ENCODE results near the gene PRRC2A.

The PRRC2A gene

DNA sequence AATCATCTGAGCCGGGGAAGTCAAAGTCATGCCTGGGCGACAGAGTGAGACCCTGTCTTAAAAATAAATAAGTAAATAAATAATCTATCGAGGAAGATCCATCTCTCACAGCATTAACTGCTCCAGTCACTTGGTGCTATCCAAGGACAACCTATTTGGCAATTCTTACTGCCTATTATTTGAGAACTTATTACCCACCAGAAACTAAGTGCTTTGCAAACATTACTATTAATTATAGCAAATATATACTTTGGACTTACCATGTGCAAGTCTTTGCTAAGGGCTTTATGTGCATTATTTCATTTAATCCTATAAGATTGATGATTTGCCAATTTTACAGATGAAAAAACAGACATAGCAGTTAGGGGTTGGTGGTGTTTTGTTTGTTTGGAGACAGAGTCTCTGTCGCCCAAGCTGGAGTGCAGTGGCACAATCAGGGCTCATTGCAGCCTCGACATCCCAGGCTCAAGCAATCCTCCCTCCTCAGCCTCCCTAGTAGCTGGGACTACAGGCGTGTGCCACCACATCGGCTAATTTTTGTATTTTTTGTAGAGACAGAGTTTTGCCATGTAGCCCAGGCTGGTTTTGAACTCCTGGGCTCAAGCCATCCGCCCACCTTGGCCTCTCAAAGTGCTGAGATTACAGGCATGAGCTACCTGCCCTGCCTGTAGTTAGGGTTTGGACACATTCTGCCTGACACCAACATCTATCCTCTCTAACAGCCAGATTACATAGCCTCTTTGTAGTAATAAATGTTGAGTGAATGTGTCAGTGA lies 34.2 kb downstream of the PRRC2A start:
- no peak for DNase-seq

DNA sequence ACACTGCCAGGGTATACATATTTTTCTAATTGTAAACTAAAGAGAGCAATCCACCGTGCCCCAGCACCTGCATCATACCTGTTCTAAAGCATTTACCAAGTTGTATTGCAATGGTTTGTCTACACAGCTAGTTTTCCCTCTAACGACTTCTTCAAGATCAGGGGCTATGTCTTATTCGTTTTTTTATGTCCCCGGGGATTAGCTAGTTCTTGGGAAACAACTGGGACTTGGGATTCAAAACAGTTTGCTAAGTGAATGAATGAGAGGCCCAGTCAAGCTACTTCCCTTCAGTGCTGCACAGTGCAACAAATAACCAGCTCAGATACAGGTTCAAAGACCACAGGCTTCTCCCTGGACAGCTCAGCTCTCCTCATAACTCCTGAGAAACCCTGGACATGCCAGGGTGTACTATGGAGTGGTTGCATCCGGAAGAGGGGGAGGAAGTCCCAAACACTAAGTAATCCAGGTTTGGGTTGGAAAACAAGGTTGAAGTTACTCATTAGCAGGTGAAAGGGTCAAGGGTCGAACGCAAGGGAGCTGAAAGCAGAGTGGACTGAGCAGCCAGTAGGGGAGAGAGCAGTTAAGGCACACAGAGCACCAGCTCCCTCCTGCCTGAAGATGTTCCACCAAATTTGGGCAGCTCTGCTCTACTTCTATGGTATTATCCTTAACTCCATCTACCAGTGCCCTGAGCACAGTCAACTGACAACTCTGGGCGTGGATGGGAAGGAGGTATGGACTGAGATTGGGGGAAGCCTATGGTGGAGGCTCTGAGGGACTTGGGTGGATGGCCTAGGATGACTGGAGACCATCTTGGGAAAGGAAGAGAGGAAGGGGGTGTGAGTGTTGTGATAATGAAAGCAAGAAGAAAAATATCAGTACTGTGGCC lies 35.1 kb downstream of the PRRC2A start, which contains the start of gene APOM:
TSS of gene APOM (plus strand) at position 546 of the 889 bp plus-strand sequence. CDS start at position 619, 73 bp downstream.
- no peak for DNase-seq

DNA sequence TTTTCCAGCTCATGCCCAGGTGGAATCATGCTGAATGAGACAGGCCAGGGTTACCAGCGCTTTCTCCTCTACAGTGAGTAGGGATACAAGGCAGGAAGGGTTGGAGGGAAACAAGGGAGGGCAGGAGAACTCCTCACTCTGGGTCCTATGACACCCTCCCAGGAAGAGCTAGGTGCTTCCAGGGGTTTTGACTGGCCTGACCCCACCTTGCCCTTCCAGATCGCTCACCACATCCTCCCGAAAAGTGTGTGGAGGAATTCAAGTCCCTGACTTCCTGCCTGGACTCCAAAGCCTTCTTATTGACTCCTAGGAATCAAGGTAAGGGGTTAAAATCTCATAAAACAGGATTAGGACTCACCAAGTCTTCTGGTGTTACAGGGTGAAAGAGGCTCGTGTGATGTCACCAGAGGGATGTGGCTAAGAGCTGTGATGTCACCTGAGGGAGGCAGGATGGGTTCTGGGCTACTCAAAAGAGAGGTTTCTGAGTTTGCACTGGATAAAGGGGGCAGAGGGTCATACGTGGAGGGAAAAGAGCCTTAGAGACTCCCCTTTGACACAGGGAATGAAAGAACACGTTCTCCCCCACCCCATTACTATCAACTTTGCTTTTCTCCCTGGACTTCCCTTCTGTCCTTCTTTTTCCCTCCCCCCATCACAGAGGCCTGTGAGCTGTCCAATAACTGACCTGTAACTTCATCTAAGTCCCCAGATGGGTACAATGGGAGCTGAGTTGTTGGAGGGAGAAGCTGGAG lies 37.1 kb downstream of the PRRC2A start:
- peak; percentile 29 for DNase-seq

DNA sequence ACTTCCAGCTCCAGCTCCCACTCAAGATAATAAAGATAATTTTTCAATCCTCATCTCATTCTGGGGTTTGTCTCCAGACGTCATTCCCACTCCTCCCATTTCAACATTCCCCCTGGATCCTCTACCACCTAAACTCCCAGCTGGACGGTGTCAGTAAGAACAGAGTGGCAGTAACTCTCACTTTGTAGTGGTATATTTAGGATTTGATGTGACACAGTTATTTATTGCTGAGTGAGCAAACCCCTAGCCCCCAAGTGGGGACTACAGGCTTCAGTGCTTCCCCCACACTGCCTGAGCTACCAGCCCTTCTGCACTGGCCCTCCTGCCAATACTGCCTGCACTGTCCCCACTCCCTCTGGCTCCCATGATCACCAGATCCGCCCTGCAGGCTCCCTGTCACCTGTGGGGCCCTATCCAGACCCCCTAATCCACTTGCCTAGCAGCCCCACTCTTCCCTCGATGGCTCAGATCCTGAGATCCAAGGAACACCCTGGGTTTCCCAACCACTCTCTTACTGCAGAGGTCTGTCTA lies 37.7 kb downstream of the PRRC2A start:
- no peak for DNase-seq

DNA sequence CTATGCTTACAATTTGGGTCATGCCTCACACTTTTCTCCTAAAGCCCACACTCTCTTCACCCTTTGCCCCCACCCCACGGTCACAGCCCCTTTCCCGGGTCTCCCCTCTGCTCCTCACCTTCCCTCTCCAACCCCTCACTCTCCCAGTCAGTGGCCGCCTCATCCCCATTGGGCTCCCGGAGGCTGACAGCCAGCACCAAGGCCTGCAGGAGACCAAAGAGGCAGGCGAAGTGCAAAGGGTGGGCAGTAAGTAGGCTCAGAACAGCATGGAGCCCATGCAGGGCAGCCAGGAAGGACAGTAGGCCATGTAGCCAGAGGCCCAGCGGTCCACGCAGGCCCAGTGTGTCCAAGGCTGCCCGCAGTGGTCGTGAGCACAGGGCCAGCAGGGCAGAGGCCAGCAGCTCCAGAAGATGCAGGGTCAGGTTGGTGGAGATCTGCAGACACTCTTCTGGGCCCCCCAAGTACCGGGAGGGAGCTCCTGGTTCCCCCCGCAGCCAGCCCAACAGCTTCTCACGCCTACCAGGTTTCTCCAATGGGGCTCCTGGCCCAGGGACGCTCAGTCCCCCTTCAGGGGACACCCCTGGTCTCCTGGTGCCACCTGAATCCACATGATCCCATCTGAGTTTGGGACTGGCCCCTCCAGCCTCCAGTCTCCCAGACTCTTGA lies 38.6 kb downstream of the PRRC2A start:
- no peak for DNase-seq

DNA sequence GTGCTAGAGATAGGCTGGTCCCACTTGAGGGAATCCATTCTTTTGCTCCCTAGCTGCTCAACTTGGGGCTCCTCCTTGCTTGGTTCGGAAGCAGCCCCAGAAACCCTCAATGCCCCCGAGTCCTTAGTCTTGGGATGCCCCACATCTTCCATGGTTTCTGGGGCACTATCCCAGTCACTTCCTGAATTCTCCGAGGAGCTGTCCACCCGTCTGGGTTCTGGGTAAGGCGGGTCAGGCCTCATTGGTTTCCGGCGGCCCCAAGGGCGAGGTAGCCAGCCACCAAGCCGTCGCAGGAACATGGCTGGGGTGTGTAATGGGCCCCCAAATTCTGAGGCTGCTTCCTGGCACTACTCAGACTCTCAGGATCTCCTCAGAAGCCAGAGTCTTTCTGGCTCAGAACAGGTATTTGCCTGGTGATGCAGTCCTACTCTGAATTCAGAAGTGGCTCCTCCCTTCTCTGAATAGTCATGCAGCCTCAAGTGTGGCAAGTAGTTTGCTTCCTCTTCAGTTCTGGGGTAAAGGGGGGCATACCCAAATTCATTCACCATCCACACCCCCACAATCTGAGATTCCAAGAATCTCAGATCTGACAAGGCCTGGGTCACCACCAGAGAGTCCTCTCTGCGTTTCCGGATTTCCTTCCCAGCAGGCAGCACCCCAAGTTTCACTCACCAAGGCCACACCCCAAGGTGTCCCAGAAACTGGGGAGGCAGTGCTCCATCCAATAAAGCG lies 39.3 kb downstream of the PRRC2A start:
- peak; percentile 57 for DNase-seq

DNA sequence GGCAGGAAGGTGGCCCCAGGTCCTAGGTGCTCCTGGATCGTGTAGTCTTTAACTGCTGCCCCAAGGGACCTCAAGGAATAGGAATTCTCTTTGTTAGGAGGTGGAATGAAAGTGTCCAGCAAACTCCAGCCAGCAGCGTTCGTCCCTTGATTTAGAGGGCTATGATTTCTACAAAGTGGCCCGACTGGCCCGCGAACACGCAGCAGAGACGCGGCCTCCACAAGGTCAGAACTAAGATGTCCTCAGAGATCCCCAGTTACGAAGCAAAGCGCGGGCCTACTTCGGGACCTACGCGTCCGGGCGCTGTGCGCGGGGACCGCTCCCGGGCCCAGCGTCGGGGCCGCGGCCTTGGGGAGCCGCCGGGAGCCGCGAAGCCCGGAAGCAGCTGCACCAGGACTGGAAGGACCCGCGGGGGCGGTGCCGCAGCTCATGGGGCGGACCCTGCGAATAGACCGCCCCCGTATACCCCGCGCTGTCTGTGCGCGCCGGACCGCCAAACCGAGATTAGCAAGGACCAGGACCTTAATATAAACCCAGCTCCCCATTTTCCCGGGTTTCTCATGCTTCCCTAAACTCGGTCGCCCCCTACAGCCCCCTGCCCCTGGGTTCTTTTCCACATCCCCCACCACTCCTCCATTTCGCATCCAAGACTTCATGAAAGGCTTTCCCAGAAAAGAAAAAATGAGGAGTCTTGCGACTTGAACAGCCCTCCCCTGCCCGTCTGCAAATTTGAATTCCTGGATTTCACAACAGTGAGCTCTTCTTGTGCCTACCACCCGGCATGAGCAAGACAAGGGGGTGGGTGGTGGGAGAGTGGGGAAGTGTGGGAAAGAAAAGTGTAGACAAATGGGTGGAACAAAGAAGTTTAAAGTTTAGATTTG lies 40.1 kb downstream of the PRRC2A start, which contains the start of gene C6orf47:
TSS of gene C6orf47 (minus strand) at position 398 of the 881 bp plus-strand sequence. CDS start 831 bp downstream, outside the sequence.
- DNase-seq: peak; percentile 71

DNA sequence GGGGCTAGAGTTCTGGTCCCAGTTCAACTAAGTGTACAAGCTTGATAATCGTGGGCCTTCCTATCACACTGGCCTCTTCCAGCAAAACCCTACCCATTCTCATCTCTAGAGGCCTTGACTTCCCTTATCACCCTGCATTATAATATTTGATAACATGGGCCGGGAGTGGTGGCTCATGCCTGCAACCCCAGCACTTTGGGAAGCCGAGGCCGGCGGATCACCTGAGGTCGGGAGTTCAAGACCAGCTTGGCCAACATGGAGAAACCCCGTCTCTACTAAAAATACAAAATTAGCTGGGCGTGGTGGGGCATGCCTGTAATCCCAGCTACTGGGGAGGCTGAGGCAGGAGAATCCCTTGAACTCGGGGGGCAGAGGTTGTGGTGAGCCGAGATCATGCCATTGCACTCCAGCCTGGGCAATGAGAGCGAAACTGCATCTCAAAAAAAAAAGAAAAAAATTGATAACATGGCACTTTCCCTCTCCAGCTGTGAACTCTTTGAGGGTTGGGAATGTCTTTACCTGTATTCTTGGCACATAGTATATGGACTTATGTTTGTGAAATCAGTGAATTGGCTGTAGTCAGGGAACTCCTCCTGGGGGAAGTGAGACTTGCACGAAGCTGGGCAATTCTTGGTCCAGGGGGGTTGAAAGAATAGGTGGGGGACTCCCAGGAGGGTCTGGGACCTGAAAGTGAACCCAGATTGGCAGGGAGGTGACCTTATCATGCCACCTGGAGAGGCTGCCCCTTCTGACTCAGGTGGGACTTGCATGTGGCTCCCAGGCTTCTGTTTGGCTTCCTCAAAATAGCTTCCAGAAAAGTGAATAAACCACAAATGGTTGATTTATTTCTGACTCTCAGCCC lies 41.0 kb downstream of the PRRC2A start:
- DNase-seq: no peak

DNA sequence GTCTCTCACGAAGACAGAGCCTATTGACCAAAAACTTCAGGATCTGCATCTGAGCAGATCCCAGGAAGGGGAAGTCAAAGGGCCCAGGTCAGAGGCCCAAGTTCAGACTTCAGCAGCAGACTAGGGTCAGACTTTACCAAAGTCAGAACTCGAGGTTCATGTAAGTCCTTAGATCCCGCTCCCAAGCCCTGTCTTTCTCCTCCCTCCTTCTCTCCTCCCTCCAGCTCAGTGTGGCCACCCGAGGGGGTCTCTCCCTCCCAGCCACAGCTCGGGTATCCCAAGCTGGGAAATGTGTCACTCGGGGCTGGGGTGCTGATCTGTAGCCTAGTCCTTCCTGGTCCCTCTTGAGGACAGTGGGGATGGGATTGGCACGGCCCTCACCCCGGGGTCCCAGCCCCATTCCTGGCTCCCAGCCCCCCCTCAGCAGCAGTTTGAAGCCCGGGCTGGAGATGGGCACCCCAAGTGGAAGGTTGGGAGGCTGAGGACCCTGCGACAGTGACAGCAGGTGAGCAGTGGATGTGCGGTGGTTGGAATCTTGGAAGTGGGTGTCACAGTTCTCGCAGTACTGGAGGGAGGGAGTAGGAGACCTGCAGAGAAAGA lies 41.7 kb downstream of the PRRC2A start:
- DNase-seq: no peak

DNA sequence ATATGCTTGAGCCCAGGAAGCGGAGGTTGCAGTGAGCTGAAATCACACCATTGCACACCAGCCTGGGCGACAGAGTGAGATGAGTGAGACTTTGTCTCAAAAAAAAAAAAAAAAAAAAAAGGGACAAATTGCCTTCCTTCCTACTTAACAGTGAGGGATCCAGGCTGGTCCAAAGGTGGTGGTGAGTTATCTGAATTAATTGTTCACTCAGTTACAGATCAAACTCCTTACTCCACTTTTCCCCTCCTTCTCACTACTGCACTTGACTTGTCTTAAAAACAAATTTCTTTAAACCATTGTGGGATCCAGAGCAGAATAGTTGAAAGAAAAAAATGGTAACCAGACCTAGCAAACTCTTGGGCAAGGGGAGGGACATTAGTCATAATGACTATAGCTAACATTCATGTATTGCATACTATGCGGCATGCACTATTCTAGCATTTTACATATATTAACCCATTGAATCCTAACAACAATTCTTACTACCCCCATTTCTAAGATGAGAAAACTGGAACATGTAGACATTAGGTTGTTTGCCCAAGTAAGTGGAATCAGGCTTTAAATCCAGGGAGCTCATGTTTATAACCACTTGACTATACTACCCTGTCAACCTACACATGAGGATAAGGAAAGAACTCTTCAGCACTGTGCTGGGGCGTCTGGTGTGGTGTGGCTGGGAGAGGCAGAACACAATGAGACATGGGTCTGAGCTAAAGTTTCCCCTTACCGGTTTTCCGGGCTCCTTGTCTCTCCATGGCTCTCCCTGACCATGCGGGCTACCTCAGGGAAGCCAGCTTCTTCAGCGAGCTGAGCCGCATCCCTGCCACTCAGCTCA lies 42.8 kb downstream of the PRRC2A start:
- no peak for DNase-seq

DNA sequence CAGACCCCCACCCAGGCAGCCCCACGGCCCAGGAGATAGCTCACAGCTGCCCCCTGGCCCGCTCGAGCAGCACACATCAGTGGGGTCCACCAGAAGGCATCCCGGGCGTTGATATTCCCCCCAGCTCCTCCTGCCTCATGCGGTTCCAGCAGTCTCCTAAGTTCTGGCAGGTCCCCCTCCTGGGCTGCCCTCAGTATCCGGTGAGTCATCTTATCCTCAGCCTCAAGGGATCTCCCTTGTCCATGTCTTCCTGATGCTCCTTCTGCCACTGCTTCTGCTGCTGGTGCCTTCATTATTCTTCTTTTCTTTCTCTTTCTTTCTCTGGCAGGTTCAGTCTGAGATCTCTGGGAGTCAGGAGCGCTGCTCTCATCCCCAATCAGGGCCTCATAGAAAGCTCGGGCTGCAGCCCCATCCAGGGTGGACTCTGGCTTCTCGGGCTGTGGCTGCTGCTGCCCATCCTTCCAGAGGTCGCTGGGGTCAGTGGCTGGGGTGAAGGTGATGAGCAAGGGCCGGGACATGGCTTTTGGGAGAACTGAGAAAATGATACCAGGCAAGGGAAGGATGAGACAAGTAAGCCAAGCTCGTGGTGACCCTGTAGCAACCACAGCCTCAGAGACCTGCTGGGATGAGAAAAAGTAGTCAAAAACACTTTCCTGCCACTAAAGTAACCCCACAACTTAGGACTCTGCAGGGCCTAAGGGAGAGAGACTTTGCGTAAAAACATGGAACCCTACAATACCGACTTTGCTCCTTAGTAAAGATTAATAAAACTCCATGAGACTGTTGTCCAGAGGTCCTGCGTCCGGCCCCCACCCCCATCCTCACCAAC lies 43.7 kb downstream of the PRRC2A start:
- DNase-seq: no peak

DNA sequence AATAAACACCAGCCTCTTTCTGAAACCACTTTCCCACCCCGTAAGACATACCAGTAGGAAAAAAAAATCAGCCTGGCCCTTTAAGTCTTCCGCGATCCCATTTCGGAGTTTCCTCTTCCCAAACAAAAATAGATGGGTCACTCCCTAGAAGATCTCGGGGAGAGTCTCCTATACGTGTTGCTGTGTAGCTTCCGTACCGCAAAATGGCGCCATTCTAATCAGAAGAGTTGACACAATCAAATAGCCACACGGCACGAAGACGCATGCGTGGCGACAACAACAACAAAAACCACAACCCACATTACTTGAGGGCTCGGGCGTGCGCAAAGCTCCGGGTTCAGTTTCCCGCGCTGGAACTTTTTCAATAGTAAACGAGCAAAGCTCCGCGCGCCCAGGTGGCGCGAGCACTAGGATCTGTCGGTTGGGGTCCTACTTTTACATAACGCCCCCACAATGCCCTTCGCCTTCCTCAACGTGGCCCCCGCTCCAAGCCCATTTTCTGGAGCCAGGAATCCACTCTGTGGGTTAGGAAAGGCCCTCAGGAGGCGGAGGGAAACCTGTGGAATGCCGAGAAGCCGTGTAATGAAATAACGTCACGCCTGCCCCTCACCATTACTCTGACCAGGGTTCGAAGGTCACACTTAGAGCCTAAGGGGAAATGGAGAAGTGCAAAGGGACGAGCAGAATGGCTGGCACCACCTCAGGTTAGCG lies 44.4 kb downstream of the PRRC2A start, which contains the start of gene GPANK1:
TSS of gene GPANK1 (minus strand) at position 208 of the 711 bp plus-strand sequence. CDS start 519 bp downstream, outside the sequence.
- peak; percentile 93 for DNase-seq

DNA sequence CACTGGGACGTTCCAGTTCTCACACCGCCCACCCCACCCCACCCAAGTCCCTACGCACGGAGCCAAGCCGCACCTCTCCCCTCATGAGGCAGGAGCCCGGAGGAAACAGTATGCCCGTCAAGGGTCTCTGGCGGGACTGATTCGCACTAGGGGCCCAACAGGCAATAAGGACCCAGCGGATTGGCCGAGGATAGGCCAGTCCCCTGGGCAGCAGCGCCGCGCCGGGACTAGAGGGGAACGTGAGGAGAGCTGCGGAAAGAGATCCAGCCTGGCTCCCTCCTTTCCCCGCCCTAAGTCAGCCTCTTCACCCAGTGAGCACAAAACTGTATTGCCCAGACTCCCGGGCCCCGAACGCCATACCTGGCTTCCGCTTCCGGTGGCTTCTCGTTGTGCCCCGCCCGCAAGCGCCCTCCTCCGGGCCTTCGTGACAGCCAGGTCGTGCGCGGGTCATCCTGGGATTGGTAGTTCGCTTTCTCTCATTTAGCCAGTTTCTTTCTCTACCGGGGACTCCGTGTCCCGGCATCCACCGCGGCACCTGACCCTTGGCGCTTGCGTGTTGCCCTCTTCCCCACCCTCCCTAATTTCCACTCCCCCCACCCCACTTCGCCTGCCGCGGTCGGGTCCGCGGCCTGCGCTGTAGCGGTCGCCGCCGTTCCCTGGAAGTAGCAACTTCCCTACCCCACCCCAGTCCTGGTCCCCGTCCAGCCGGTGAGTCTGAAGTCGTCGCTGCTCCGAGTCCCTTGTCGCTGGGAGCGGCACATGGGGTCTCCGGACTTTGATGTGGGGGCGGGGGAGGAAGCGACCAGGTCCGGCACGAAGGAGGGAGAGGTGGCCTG lies 45.2 kb downstream of the PRRC2A start, which contains the start of gene CSNK2B:
TSS of gene CSNK2B (plus strand) at position 580 of the 836 bp plus-strand sequence. CDS start 752 bp downstream, outside the sequence.
- peak; percentile 97 for DNase-seq

DNA sequence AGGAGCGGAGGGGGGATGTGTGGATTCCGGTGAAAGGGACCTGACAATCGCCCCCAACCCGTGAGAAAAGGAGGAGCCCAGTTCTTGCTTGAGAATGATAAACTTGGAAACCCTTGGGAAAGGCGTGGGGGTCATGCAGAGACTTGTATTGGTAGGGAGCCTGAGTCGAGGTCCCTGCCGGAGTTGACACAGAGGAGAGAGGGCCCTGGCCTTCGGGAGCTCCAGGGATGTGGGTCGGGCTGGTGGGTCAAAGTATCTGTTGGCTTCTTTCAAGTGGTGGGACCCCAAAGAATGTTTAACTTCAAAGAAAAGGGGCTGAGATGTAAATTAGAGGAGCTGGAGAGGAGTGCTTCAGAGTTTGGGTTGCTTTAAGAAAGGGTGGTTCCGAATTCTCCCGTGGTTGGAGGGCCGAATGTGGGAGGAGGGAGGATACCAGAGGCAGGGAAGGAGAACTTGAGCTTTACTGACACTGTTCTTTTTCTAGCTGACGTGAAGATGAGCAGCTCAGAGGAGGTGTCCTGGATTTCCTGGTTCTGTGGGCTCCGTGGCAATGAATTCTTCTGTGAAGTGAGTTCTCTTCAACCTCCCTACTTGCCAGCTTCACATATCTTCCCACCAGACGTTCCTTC lies 45.9 kb downstream of the PRRC2A start:
- no peak for DNase-seq

DNA sequence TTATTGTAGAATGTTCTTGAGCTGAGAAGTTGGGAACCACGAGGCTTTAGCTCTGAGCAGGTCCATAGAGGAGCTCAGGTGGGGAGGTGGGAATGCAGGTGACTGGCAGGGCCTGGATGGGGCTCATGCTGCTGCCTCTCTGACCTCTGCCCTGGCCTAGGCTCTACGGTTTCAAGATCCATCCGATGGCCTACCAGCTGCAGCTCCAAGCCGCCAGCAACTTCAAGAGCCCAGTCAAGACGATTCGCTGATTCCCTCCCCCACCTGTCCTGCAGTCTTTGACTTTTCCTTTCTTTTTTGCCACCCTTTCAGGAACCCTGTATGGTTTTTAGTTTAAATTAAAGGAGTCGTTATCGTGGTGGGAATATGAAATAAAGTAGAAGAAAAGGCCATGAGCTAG lies 49.2 kb downstream of the PRRC2A start, which contains the start of gene LY6G5B:
TSS of gene LY6G5B (plus strand) at position 301 of the 400 bp plus-strand sequence. CDS start 975 bp downstream, outside the sequence.
- DNase-seq: no peak
